22Rv1 (cell line): ENCODE data around the gene SLC26A6.

Source experiments
- H3K27ac ChIP-seq: fragments of 450-650 bp; 2 replicates; pipeline ENCODE4 v1.5.1; 2017
- CTCF ChIP-seq: fragments of 450-650 bp; IDR thresholded peaks from 2 replicates; pipeline ENCODE4 v1.5.1; 2017; ENCODE audit warnings: mild to moderate bottlenecking
- ZFX ChIP-seq: fragments of 450-650 bp; IDR thresholded peaks from 2 replicates; pipeline ENCODE4 v1.6.1; 2017; ENCODE audit warnings: antibody characterized with exemption, borderline replicate concordance

SLC26A6 gene

DNA sequence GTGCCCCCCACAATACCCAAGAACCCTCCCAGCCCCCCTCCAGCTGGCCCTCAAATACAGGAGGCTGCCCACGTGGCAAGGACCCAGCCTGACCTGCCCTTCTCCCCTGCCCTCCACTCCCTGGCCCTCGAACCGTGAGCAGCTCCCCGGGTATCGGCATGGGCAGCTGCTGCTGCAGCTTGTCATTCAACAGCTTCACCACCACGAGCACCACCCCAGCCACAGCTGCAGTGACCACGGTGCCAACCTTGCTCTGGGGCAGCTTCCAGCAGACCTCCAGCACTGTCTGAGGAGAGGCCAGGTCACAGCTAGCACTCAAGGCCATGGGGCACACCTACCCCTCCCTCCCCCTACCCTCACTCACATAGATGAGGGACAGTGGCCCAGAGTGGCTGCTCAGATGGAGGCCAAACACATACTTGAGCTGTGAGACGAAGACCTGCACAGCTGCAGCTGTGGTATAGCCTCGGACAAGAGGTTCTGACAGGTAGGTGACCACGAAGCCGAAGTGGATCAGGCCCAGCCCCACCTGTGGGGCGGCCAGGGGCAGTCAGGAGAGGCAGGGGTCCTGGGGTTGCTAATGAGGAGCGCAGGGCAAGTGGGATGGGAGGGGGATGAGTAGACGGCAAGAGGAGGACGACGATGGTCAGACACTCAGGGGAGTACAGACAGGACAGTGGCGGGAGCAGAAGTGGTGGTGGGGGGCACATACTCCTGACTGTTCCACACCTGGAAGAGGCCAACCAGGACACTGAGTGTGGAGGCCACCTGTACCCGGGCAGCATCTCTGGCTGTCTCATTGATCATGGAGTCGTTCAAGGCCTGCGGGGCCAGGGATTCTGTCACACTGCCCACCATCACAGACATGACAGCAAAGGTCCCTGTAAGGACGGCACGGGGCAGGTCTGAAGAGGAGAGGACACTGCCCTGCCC lies 3.5 kb downstream of the SLC26A6 start:
- H3K27ac ChIP-seq, result no peak overlapping the region
- TF ChIP-seq ZFX, result no peak
- TF ChIP-seq CTCF, result no peak

DNA sequence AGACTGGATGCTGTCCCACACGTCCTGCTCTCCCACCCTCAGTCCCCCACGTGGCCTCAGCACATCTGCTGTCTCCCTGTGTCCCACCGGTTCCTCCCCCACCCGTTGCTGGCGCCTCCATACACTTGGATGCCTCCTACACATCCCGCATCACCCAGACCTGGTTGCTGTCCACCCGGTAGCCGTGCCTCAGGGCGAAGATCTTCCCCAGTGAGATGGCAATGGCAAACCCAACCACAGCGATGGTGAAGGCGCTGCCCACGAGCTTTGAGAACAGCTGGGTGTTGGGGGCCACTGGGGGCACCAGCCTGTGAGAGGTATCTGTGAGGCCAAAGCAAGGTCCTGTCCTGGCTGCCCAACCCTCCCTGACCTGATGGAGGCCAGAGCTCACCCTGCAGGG lies 4.4 kb downstream of the SLC26A6 start:
- TF ChIP-seq ZFX, result no peak
- no peak for TF ChIP-seq CTCF
- no peak overlapping the region; the same call in 1 of the 2 replicates for H3K27ac ChIP-seq

GRCh38 chr3:48630407-48630806 lies 4.9 kb downstream of the SLC26A6 start:
- TF ChIP-seq ZFX, result no peak
- no peak for TF ChIP-seq CTCF
- H3K27ac ChIP-seq, result no peak overlapping the region

DNA sequence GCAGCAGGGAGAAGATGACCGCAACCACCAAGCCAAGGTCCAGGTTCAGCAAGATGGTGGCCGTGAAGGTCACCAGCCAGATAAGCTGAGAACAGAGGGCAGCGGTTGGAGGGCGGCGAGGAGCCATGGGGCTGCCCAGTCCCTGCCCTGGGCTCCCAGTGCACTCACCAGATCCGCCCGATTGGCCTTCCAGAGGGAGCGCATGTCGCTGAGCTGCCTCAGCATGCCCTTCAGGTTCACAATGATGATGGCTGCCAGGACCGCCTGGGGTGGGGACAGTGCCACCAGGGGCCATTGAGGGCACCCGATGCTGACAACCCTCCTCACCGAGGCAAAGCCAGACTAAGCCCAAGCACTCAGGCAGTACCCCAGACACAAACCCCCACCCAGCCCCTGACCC lies 5.4 kb downstream of the SLC26A6 start:
- TF ChIP-seq CTCF (no peak), ZFX (no peak)
- no peak overlapping the region for H3K27ac ChIP-seq

DNA sequence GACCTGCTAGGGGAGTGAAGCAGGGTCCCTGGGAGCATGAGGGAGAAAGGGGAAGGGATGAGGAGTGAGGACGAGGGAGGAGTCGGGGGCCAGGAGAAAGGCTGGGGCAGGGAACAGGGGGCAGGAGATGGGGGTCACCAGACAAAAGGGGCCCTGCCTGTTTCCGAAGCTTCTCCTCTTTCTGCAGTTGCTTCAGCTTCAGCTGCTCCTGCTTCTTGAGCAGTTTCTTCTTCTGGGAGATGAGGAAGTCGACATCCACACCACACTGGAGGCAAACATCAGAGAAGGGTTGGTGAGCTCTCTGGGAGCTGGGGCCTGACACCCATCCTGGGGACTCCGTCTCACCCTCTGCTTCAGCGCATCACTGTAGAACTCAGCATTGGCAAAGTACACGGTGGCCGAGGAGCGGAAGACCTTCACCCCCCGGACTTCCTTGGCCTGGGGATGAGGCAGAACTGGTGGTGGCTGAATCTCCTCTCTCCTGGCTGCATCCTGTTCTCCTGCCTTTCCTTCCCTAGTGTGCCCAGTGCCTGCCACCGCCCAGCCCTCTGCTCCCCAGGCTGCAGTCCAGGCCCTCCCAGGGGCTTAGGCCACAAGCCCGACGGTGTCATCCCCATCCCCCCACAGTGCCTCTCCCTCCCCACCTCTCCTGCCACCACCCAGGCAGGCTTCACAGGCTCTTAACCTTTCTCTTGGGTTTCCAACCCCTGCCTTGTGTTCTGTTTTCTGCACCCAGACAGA lies 6.8 kb downstream of the SLC26A6 start:
- peak overlapping the region; percentile 25; the same call in 1 of the 2 replicates for H3K27ac ChIP-seq
- TF ChIP-seq CTCF (no peak), ZFX (no peak)

- H3K27ac ChIP-seq, result peak overlapping the region; percentile 90
- TF ChIP-seq ZFX, result no peak
- TF ChIP-seq CTCF, result no peak
Observed at GRCh38 chr3:48625600-48625999, 9.7 kb downstream of the SLC26A6 start.

- H3K27ac ChIP-seq, result peak overlapping the region; percentile 90
- no peak for TF ChIP-seq CTCF
- TF ChIP-seq ZFX, result no peak
Observed at GRCh38 chr3:48624767-48625166, 10.5 kb downstream of the SLC26A6 start.
